Measurements from ENCODE around the gene KRT222.

DNA sequence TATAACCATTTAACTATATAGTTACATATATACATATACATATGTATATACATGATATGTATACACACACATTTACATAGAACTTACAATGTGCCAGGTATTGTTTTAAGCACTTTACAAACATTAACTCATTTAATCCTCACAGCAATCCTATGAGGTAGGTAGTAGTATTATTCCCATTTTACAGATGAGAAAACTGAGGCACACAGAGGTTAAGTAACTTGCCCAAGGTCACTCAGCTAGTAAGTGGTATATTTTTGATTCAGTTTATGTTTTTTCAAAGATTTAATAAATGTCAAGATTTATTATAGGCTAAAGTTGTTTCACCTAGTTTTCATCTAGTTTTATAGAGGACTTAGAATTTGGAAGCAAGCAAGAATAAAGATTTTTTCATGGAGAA lies 6.6 kb downstream of the KRT222 start:
- TF ChIP-seq POLR2AphosphoS5 (IDR thresholded peaks at IDR 0.05; ENCODE audit: borderline replicate concordance, low read depth, low read length) (no peak), EZH2 (IDR thresholded peaks at IDR 0.05) (no peak)

Measured in SK-N-MC (cell line).